HG03196 (cell line): ENCODE results near the gene SUSD5.
A peak's percentile ranks its signal among the peaks of the same experiment; 100 is the strongest.
"Not testable (repeated sequence)": the region's sequence is repeated elsewhere in the genome, so short reads cannot be mapped to it uniquely, and the experiment has no call there.

Source experiments
- ATAC-seq: cut with Tn5 transposase; IDR thresholded peaks from one replicate; pipeline ENCODE4 v1.9.1; 2021; ENCODE audit not compliant: unreplicated experiment

The SUSD5 gene

GRCh38 chr3:33152363-33153360 is 65.9 kb downstream of the SUSD5 start:
- no peak for ATAC-seq

GRCh38 chr3:33149342-33149741 is 69.3 kb downstream of the SUSD5 start:
- no peak for ATAC-seq

- no peak for ATAC-seq
These were observed 71.7 kb downstream of the SUSD5 start for GRCh38 chr3:33146791-33147445.

GRCh38 chr3:33145901-33146580 is 72.6 kb downstream of the SUSD5 start:
- ATAC-seq: no peak

- no peak for ATAC-seq
These were observed 73.2 kb downstream of the SUSD5 start for GRCh38 chr3:33145221-33145900.

- no peak for ATAC-seq
These were observed 74.2 kb downstream of the SUSD5 start for GRCh38 chr3:33144433-33144832.

GRCh38 chr3:33141006-33141405 is 77.6 kb downstream of the SUSD5 start:
- ATAC-seq: no peak

- ATAC-seq: no peak
These were observed 78.6 kb downstream of the SUSD5 start for GRCh38 chr3:33139996-33140395.

- ATAC-seq: not testable (repeated sequence)
These were observed 79.5 kb downstream of the SUSD5 start for GRCh38 chr3:33139006-33139623.

GRCh38 chr3:33137691-33138090 is 80.9 kb downstream of the SUSD5 start:
- ATAC-seq: no peak

GRCh38 chr3:33134026-33134625 is 84.5 kb downstream of the SUSD5 start:
- ATAC-seq: no peak

GRCh38 chr3:33132019-33132360 is 86.6 kb downstream of the SUSD5 start:
- ATAC-seq: peak; percentile 12

- ATAC-seq: peak; percentile 61
These were observed 87.1 kb downstream of the SUSD5 start for GRCh38 chr3:33131331-33132018.

GRCh38 chr3:33130144-33130543 is 88.5 kb downstream of the SUSD5 start:
- ATAC-seq: no peak

- ATAC-seq: no peak
These were observed 89.9 kb downstream of the SUSD5 start for GRCh38 chr3:33128706-33129105.

- no peak for ATAC-seq
These were observed 92.8 kb downstream of the SUSD5 start for GRCh38 chr3:33125840-33126239.

- ATAC-seq: no peak
These were observed 94.0 kb downstream of the SUSD5 start for GRCh38 chr3:33124638-33125037.

GRCh38 chr3:33122991-33123390 is 95.6 kb downstream of the SUSD5 start:
- no peak for ATAC-seq

GRCh38 chr3:33119891-33120290 is 98.7 kb downstream of the SUSD5 start:
- ATAC-seq: no peak

- no peak for ATAC-seq
These were observed 101.1 kb downstream of the SUSD5 start for GRCh38 chr3:33117461-33117860.
